Kidney capillary endothelial cell (primary cell): ENCODE results near the gene CFAP74.
A peak's percentile ranks its signal among the peaks of the same experiment; 100 is the strongest.

ENCODE experiments used
- DNase-seq: peaks from one replicate; pipeline ENCODE4 v3.0.0-alpha.2; 2018; ENCODE audit warnings: low spot score

The CFAP74 gene

GRCh38 chr1:1926346-1926811, 77.2 kb downstream of the CFAP74 start:
- DNase-seq: no peak

- DNase-seq: no peak
Measured at GRCh38 chr1:1925437-1926345, 77.9 kb downstream of the CFAP74 start.

GRCh38 chr1:1924849-1925248, 78.7 kb downstream of the CFAP74 start:
- DNase-seq: no peak

GRCh38 chr1:1924386-1924785, 79.2 kb downstream of the CFAP74 start:
- DNase-seq: no peak

- no peak for DNase-seq
Measured at GRCh38 chr1:1922956-1923833, 80.4 kb downstream of the CFAP74 start.

- no peak for DNase-seq
Measured at GRCh38 chr1:1922702-1922955, 81.0 kb downstream of the CFAP74 start.

- no peak for DNase-seq
Measured at GRCh38 chr1:1921901-1922701, 81.5 kb downstream of the CFAP74 start.

- no peak for DNase-seq
Measured at GRCh38 chr1:1921459-1921862, 82.1 kb downstream of the CFAP74 start.

GRCh38 chr1:1920608-1921458, 82.8 kb downstream of the CFAP74 start:
- no peak for DNase-seq

- DNase-seq: no peak
Measured at GRCh38 chr1:1920057-1920607, 83.5 kb downstream of the CFAP74 start.

GRCh38 chr1:1919304-1920056, 84.1 kb downstream of the CFAP74 start:
- peak; percentile 98 for DNase-seq

- DNase-seq: no peak
Measured at GRCh38 chr1:1918901-1919303, 84.7 kb downstream of the CFAP74 start, which contains the start of gene TMEM52. TSS of gene TMEM52 (minus strand) at chr1:1919279. CDS start at chr1:1919265, 14 bp downstream.

GRCh38 chr1:1917995-1918900, 85.3 kb downstream of the CFAP74 start:
- DNase-seq: no peak

- no peak for DNase-seq
Measured at GRCh38 chr1:1917304-1917976, 86.1 kb downstream of the CFAP74 start.

- no peak for DNase-seq
Measured at GRCh38 chr1:1916851-1917251, 86.7 kb downstream of the CFAP74 start.

- DNase-seq: no peak
Measured at GRCh38 chr1:1915911-1916840, 87.4 kb downstream of the CFAP74 start.

- DNase-seq: no peak
Measured at GRCh38 chr1:1914971-1915692, 88.5 kb downstream of the CFAP74 start, which contains the start of gene CALML6. TSS of gene CALML6 (plus strand) at chr1:1915260. CDS start at chr1:1915281, 21 bp downstream.
